Body of pancreas (tissue), 4 donors: ENCODE measurements around the gene STAT5B. TPM values are rescaled to one million over a fixed set of nuclear protein-coding genes. Genes with fewer than 3 reads are reported as not detected.
"Not testable (repeated sequence)": the region's sequence is repeated elsewhere in the genome, so short reads cannot be mapped to it uniquely, and the experiment has no call there.

Source experiments
- ATAC-seq: fragments of 150-250 bp; one replicate; pipeline ENCODE4 v1.9.1; 2016
- DNase-seq, 4 donors: peaks; one replicate each; pipeline ENCODE4 v3.0.0-alpha.2; 2019
- H3K27ac ChIP-seq, 4 donors: fragments of 200-600 bp; sonication (generic); 1 replicate in 3 of 4; 2 replicates in 1 of 4; pipeline versions ENCODE4 v1.5.1 to v1.6.1; 2016 to 2019; ENCODE audit warnings: mild to moderate bottlenecking in 1 of 4, mixed read lengths in 1 of 4, moderate library complexity in 1 of 4
- H3K27me3 ChIP-seq, 2 donors: fragments of 200-600 bp; sonication (generic); one replicate each; pipeline ENCODE4 v1.6.0; 2016; ENCODE audit warnings: mild to moderate bottlenecking in 1 of 2
- H3K36me3 ChIP-seq, 2 donors: fragments of 200-600 bp; sonication (generic); replicated peaks in 1 of 2; 2 replicates each; pipeline ENCODE4 v1.5.1; 2016; ENCODE audit warnings: low read depth in 2 of 2; ENCODE audit not compliant: insufficient read depth in 1 of 2
- H3K4me1 ChIP-seq: fragments of 200-600 bp; sonication (generic); one replicate; pipeline ENCODE4 v1.6.0; 2016
- H3K4me3 ChIP-seq, 2 donors: fragments of 200-600 bp; sonication (generic); 1 replicate in 1 of 2; 2 replicates in 1 of 2; pipeline ENCODE4 v1.5.1; 2016 to 2019
- H3K9me3 ChIP-seq, 3 donors: fragments of 200-600 bp; sonication (generic); 1 replicate in 2 of 3; 2 replicates in 1 of 3; pipeline ENCODE4 v1.5.1; 2016
- CTCF ChIP-seq, 7 experiments: fragments of 450-650 bp in 4 of 7; fragments of 200-600 bp in 3 of 7; sonication (generic) in 3 of 7; IDR thresholded peaks; one replicate each; pipeline ENCODE4 v1.5.1; 2016 to 2019; ENCODE audit warnings: antibody characterized with exemption in 7 of 7
- POLR2A ChIP-seq, 3 donors: fragments of 450-650 bp; IDR thresholded peaks; one replicate each; pipeline ENCODE4 v1.6.1; 2016; ENCODE audit warnings: antibody characterized with exemption in 3 of 3, mild to moderate bottlenecking in 2 of 3
- WGBS, 2 donors: methylation state at CpG; one replicate each; pipeline ENCODE4 v1.1.5; 2017; 5-methylcytosine and 5-hydroxymethylcytosine counted together
- intact Hi-C: fragments of 100-400 bp; cut with DNase I; formaldehyde crosslinking; loops from one replicate; pipeline ENCODE4 v1.15.1; 2023
- total RNA-seq, 2 donors: library from RNA; depleted of rRNA; stranded (reverse); fragments of >200 nt; gene quantifications; one replicate each; pipeline ENCODE4 v1.1.0, GENCODE V29; 2016

Gene STAT5B
- total RNA-seq, 2 donors from 2014 or later: 35.3 TPM

GRCh38 chr17:42304187-42305030 lies 28.2 kb upstream of the STAT5B start:
- intact Hi-C loops: no loop called here

GRCh38 chr17:42303694-42304093 lies 27.5 kb upstream of the STAT5B start:
- Histone ChIP-seq H3K4me3 (no peak overlapping the region), H3K27ac (no peak overlapping the region), H3K9me3 (no peaks in the 10 kb centered on the region), H3K27me3 (no peaks in the 10 kb centered on the region), H3K36me3 (peaks cover 6 to 14% of the 10 kb centered on the region in 2 donors), H3K4me1 (no peaks in the 10 kb centered on the region)
- WGBS, 2 donors: 84% methylated on average over 3 of the region's 3 CpGs
- TF ChIP-seq POLR2A (IDR thresholded peaks at IDR 0.05) (no peak), CTCF (IDR thresholded peaks at IDR 0.05) (no peak)
- intact Hi-C loops: no loop called here
- DNase-seq (no peak), ATAC-seq (no peak)

More at GRCh38 chr17:42304187-42305030, 28.2 kb upstream of the STAT5B start:
- peaks cover 6 to 14% of the 10 kb centered on the region in 2 donors for H3K36me3 ChIP-seq
- no peaks in the 10 kb centered on the region for H3K9me3 ChIP-seq
- no peak for DNase-seq
- no peak overlapping the region for H3K4me3 ChIP-seq
- no peaks in the 10 kb centered on the region for H3K4me1 ChIP-seq
- no peak overlapping the region for H3K27ac ChIP-seq
- ATAC-seq: no peak
- TF ChIP-seq POLR2A (IDR thresholded peaks at IDR 0.05): no peak
- TF ChIP-seq CTCF (IDR thresholded peaks at IDR 0.05): no peak
- no peaks in the 10 kb centered on the region for H3K27me3 ChIP-seq
- 90 to 92% methylated on average over 3 to 16 of the region's 16 CpGs for WGBS, 2 donors

GRCh38 chr17:42301022-42301421 lies 24.8 kb upstream of the STAT5B start:
- intact Hi-C loops: no loop called here
- no peak for DNase-seq
- Histone ChIP-seq H3K27me3 (no peaks in the 10 kb centered on the region), H3K36me3 (peaks cover 6 to 15% of the 10 kb centered on the region in 2 donors), H3K4me1 (no peaks in the 10 kb centered on the region), H3K27ac (no peak overlapping the region), H3K4me3 (no peak overlapping the region), H3K9me3 (no peaks in the 10 kb centered on the region)
- ATAC-seq: no peak
- 88 to 89% methylated on average over 9 of the region's 9 CpGs for WGBS, 2 donors
- no peak for TF ChIP-seq CTCF (IDR thresholded peaks at IDR 0.05)
- TF ChIP-seq POLR2A (IDR thresholded peaks at IDR 0.05): no peak

- ATAC-seq, H3K4me3 ChIP-seq, H3K27me3 ChIP-seq, H3K4me1 ChIP-seq, H3K9me3 ChIP-seq, DNase-seq, H3K27ac ChIP-seq: not testable (repeated sequence)
- peaks cover 6 to 20% of the 10 kb centered on the region in 2 donors for H3K36me3 ChIP-seq
- WGBS, 2 donors: no CpG with 5 or more reads among the region's 17 CpGs
- intact Hi-C loops: loop anchor here (2.0 kb wide), 1 partner anchor 17 kb away; no protein-coding TSS in a partner anchor
These were observed 23.7 kb upstream of the STAT5B start for GRCh38 chr17:42299913-42300312.

- H3K27me3 ChIP-seq: not testable (repeated sequence)
- 83 to 91% methylated on average over 1 to 10 of the region's 10 CpGs for WGBS, 2 donors
- H3K36me3 ChIP-seq: peaks cover 6 to 19% of the 10 kb centered on the region in 2 donors
These were observed 23.2 kb upstream of the STAT5B start for GRCh38 chr17:42299361-42299760.

GRCh38 chr17:42297775-42298174 lies 21.6 kb upstream of the STAT5B start:
- WGBS, 2 donors: 85 to 87% methylated on average over 6 to 10 of the region's 10 CpGs

More at GRCh38 chr17:42299361-42299760, 23.2 kb upstream of the STAT5B start:
- H3K4me1 ChIP-seq, ATAC-seq, H3K4me3 ChIP-seq, DNase-seq, H3K9me3 ChIP-seq, H3K27ac ChIP-seq: not testable (repeated sequence)
- intact Hi-C loops: loop anchor here (2.0 kb wide), 1 partner anchor 17 kb away; no protein-coding TSS in a partner anchor

More at GRCh38 chr17:42297775-42298174, 21.6 kb upstream of the STAT5B start:
- H3K4me3 ChIP-seq, H3K9me3 ChIP-seq, H3K4me1 ChIP-seq, H3K27me3 ChIP-seq, ATAC-seq, DNase-seq, H3K27ac ChIP-seq: not testable (repeated sequence)
- intact Hi-C loops: loop anchor here (2.0 kb wide), 1 partner anchor 15 kb away; no protein-coding TSS in a partner anchor
- peaks cover 6 to 16% of the 10 kb centered on the region in 2 donors for H3K36me3 ChIP-seq
